NCI-H510A (cell line): ENCODE measurements around the gene DIABLO.
A peak's percentile ranks its signal among the peaks of the same experiment; 100 is the strongest.
"Not testable (repeated sequence)": the region's sequence is repeated elsewhere in the genome, so short reads cannot be mapped to it uniquely, and the experiment has no call there.

Experiments used
- DNase-seq: peaks from one replicate; lab custom pipeline; 2025; lab: John Stamatoyannopoulos, UW

DIABLO gene

GRCh38 chr12:122225683-122226365 lies at the start of gene DIABLO:
DIABLO (minus strand) TSS chr12:122226052; CDS start chr12:122226014, 38 bp downstream.
- DNase-seq = peak; percentile 99

GRCh38 chr12:122275459-122275858 lies 49.6 kb upstream of the DIABLO start:
- no peak for DNase-seq

GRCh38 chr12:122266230-122266901 lies 40.5 kb upstream of the DIABLO start, which contains the start of gene VPS33A:
VPS33A (minus strand) TSS chr12:122266494; CDS start chr12:122266408, 86 bp downstream.
- peak; percentile 98 for DNase-seq

GRCh38 chr12:122265886-122266229 lies 40.0 kb upstream of the DIABLO start:
- no peak for DNase-seq

- DNase-seq = no peak
Measured at GRCh38 chr12:122265476-122265875, 39.6 kb upstream of the DIABLO start.

- DNase-seq = not testable (repeated sequence)
Measured at GRCh38 chr12:122260735-122261134, 34.9 kb upstream of the DIABLO start.

GRCh38 chr12:122258939-122259338 lies 33.1 kb upstream of the DIABLO start:
- DNase-seq = not testable (repeated sequence)

- DNase-seq = not testable (repeated sequence)
Measured at GRCh38 chr12:122258462-122258861, 32.6 kb upstream of the DIABLO start.

- no peak for DNase-seq
Measured at GRCh38 chr12:122250536-122250935, 24.7 kb upstream of the DIABLO start.

- no peak for DNase-seq
Measured at GRCh38 chr12:122250047-122250446, 24.2 kb upstream of the DIABLO start.

- no peak for DNase-seq
Measured at GRCh38 chr12:122245553-122245952, 19.7 kb upstream of the DIABLO start.

GRCh38 chr12:122244565-122245371 lies 18.9 kb upstream of the DIABLO start:
- DNase-seq = no peak

GRCh38 chr12:122243965-122244364 lies 18.1 kb upstream of the DIABLO start:
- DNase-seq = no peak

GRCh38 chr12:122238861-122239260 lies 13.0 kb upstream of the DIABLO start:
- no peak for DNase-seq

- DNase-seq = no peak
Measured at GRCh38 chr12:122235741-122236140, 9.9 kb upstream of the DIABLO start.

GRCh38 chr12:122232691-122233090 lies 6.8 kb upstream of the DIABLO start:
- DNase-seq = no peak

GRCh38 chr12:122230798-122231197 lies 4.9 kb upstream of the DIABLO start:
- DNase-seq = no peak

- DNase-seq = no peak
Measured at GRCh38 chr12:122228092-122228491, 2.2 kb upstream of the DIABLO start.

- peak; percentile 24 for DNase-seq
Measured at GRCh38 chr12:122227341-122227740, 1.5 kb upstream of the DIABLO start.

GRCh38 chr12:122226366-122227125 lies 694 bp upstream of the DIABLO start:
- DNase-seq = no peak

- no peak for DNase-seq
Measured at GRCh38 chr12:122216445-122216844, 9.4 kb downstream of the DIABLO start.

- DNase-seq = no peak
Measured at GRCh38 chr12:122215771-122216170, 10.1 kb downstream of the DIABLO start.
